HepG2 (cell line): ENCODE results near the gene PRPSAP1.

ENCODE experiments used
- BRD4 ChIP-seq: sonication (generic); formaldehyde crosslinking; IDR thresholded peaks from 2 replicates; pipeline ENCODE4 v1.4.0; 2020; ENCODE audit warnings: missing genetic modification reagents
- CHD2 ChIP-seq: IDR thresholded peaks from 2 replicates; pipeline ENCODE4 v1.6.1; 2011; ENCODE audit warnings: low read depth, low read length, improper control_type of control experiment
- DNMT1 ChIP-seq: sonication (generic); formaldehyde crosslinking; IDR thresholded peaks from 2 replicates; pipeline ENCODE4 v1.5.1; 2020; ENCODE audit warnings: mild to moderate bottlenecking, missing genetic modification reagents
- RFX1 ChIP-seq: fragments of 450-650 bp; IDR thresholded peaks from 2 replicates; pipeline ENCODE4 v1.6.1; 2017
- TERF1 ChIP-seq: sonication (generic); formaldehyde crosslinking; IDR thresholded peaks from 2 replicates; pipeline ENCODE4 v1.8.0; 2022; ENCODE audit warnings: mild to moderate bottlenecking, missing genetic modification reagents, moderate library complexity

- TF ChIP-seq DNMT1 (CRISPR knock-in tag) (no peak), TERF1 (no peak), RFX1 (no peak), BRD4 (CRISPR knock-in tag) (no peak), CHD2 (no peak)
Observed at GRCh38 chr17:76357597-76358158, 4.0 kb upstream of the PRPSAP1 start.
